Mesenchymal stem cell (in vitro differentiated cells and primary cell): ENCODE measurements around the gene TMPO.
"Not testable (repeated sequence)": the region's sequence is repeated elsewhere in the genome, so short reads cannot be mapped to it uniquely, and the experiment has no call there.

Source experiments
- DNase-seq: peaks from one replicate; pipeline ENCODE4 v3.0.0-alpha.2; 2013
- H2AFZ ChIP-seq: one replicate; pipeline ENCODE4 v1.6.1; 2013; ENCODE audit warnings: low read depth, mild to moderate bottlenecking, control low read depth, inconsistent platforms, low read length, moderate library complexity
- H2AK5ac ChIP-seq: 2 replicates; pipeline ENCODE4 v1.6.1; 2013; ENCODE audit warnings: low read length, moderate library complexity, mild to moderate bottlenecking, inconsistent platforms; ENCODE audit not compliant: severe bottlenecking
- H2BK120ac ChIP-seq: one replicate; pipeline ENCODE4 v1.6.1; 2013; ENCODE audit warnings: low read depth, mild to moderate bottlenecking, inconsistent platforms, low read length, moderate library complexity
- H2BK12ac ChIP-seq, 2 experiments: one replicate each; pipeline ENCODE4 v1.6.1; 2013; ENCODE audit warnings: inconsistent platforms in 2 of 2, low read length in 2 of 2, mild to moderate bottlenecking in 2 of 2, moderate library complexity in 2 of 2, control low read depth in 1 of 2
- H2BK15ac ChIP-seq: one replicate; pipeline ENCODE4 v1.6.1; 2013; ENCODE audit warnings: mild to moderate bottlenecking, low read depth, inconsistent platforms; ENCODE audit not compliant: poor library complexity, severe bottlenecking
- H2BK5ac ChIP-seq: 2 replicates; pipeline ENCODE4 v1.6.1; 2013; ENCODE audit warnings: low read depth, mild to moderate bottlenecking, low read length, control low read depth, inconsistent platforms; ENCODE audit not compliant: poor library complexity, severe bottlenecking
- H3K14ac ChIP-seq, 2 experiments: one replicate each; pipeline ENCODE4 v1.6.1; 2013; ENCODE audit warnings: inconsistent platforms in 2 of 2, low read length in 2 of 2, control low read depth in 1 of 2, mild to moderate bottlenecking in 1 of 2, moderate library complexity in 1 of 2
- H3K18ac ChIP-seq, 2 experiments: one replicate each; pipeline ENCODE4 v1.6.1; 2013; ENCODE audit warnings: inconsistent platforms in 2 of 2, low read length in 2 of 2, control low read depth in 1 of 2, low read depth in 1 of 2, mild to moderate bottlenecking in 1 of 2
- H3K23ac ChIP-seq, 2 experiments: one replicate each; pipeline ENCODE4 v1.6.1; 2013; ENCODE audit warnings: inconsistent platforms in 2 of 2, low read length in 2 of 2, mild to moderate bottlenecking in 2 of 2, moderate library complexity in 2 of 2, control low read depth in 1 of 2
- H3K27ac ChIP-seq: 2 replicates; pipeline ENCODE4 v1.5.1; 2013; ENCODE audit warnings: mild to moderate bottlenecking, moderate library complexity, low read length, control low read depth, inconsistent platforms; ENCODE audit not compliant: poor library complexity, severe bottlenecking
- H3K27me3 ChIP-seq, 2 experiments: 2 replicates each; pipeline versions ENCODE4 v1.6.1 to v1.7.0; 2013; ENCODE audit warnings: low read length in 2 of 2, mild to moderate bottlenecking in 2 of 2, moderate library complexity in 2 of 2, control low read depth in 1 of 2, inconsistent platforms in 1 of 2; ENCODE audit not compliant: control insufficient read depth in 1 of 2, insufficient read depth in 1 of 2
- H3K36me3 ChIP-seq, 2 experiments: 2 replicates each; pipeline versions ENCODE4 v1.6.1 to v1.7.0; 2013; ENCODE audit warnings: low read length in 2 of 2, control low read depth in 1 of 2, inconsistent platforms in 1 of 2, low read depth in 1 of 2, mild to moderate bottlenecking in 1 of 2; ENCODE audit not compliant: insufficient read depth in 2 of 2, control insufficient read depth in 1 of 2
- H3K4ac ChIP-seq, 2 experiments: one replicate each; pipeline ENCODE4 v1.6.1; 2013; ENCODE audit warnings: inconsistent platforms in 2 of 2, low read length in 2 of 2, mild to moderate bottlenecking in 2 of 2, moderate library complexity in 2 of 2, control low read depth in 1 of 2, low read depth in 1 of 2
- H3K4me1 ChIP-seq: 2 replicates; pipeline ENCODE4 v1.6.1; 2013; ENCODE audit warnings: low read depth, low read length, control low read depth; ENCODE audit not compliant: control insufficient read depth, insufficient read depth
- H3K4me2 ChIP-seq: 2 replicates; pipeline ENCODE4 v1.6.1; 2013; ENCODE audit warnings: low read length, mild to moderate bottlenecking, inconsistent platforms; ENCODE audit not compliant: poor library complexity, severe bottlenecking
- H3K4me3 ChIP-seq, 2 experiments: 2 replicates each; pipeline versions ENCODE4 v1.5.1 to v1.7.0; 2013; ENCODE audit warnings: low read length in 2 of 2, mild to moderate bottlenecking in 2 of 2, control low read depth in 1 of 2, low read depth in 1 of 2; ENCODE audit not compliant: insufficient read depth in 1 of 2
- H3K79me1 ChIP-seq: replicated peaks from 2 replicates; pipeline ENCODE4 v1.6.1; 2013; ENCODE audit warnings: mild to moderate bottlenecking, control low read depth, low read length, inconsistent platforms; ENCODE audit not compliant: poor library complexity, severe bottlenecking
- H3K9ac ChIP-seq: 2 replicates; pipeline ENCODE4 v1.7.0; 2013; ENCODE audit warnings: mild to moderate bottlenecking, low read length, moderate library complexity
- H3K9me3 ChIP-seq: 2 replicates; pipeline ENCODE4 v1.7.0; 2013; ENCODE audit warnings: mild to moderate bottlenecking, low read length; ENCODE audit not compliant: control insufficient read depth
- H4K8ac ChIP-seq: one replicate; pipeline ENCODE4 v1.6.1; 2013; ENCODE audit warnings: inconsistent platforms, mild to moderate bottlenecking, low read length, moderate library complexity
- H4K91ac ChIP-seq: one replicate; pipeline ENCODE4 v1.6.1; 2013; ENCODE audit warnings: mild to moderate bottlenecking, low read length, inconsistent platforms
- WGBS: methylation state at CpG from one replicate; pipeline ENCODE4 v1.1.7; 2013; ENCODE audit warnings: mixed read lengths; 5-methylcytosine and 5-hydroxymethylcytosine counted together
- small RNA-seq: library from polyadenylated mRNA; stranded (forward); fragments of <200 nt; extraction: miRNeasy Mini kit (QIAGEN cat#:217004); gene quantifications from one replicate; pipeline ENCODE3, GENCODE V24; 2013; ENCODE audit warnings: low read depth

Gene TMPO

GRCh38 chr12:98595243-98595988 lies 80.0 kb downstream of the TMPO start:
- peaks cover 4% of the 10 kb centered on the region for H3K4me1 ChIP-seq
- H3K36me3 ChIP-seq, result peaks cover 23 to 48% of the 10 kb centered on the region in 2 experiments
- peak overlapping the region; percentile 79 for H2BK5ac ChIP-seq
- H3K9me3 ChIP-seq, result no peaks in the 10 kb centered on the region
- H3K9ac ChIP-seq, result peak overlapping the region; percentile 99
- no peak overlapping the region for H2BK120ac ChIP-seq
- no peaks in the 10 kb centered on the region for H3K27me3 ChIP-seq
- peak overlapping the region; percentile 86 for H3K4me2 ChIP-seq
- peak overlapping the region; percentile 69 for H3K27ac ChIP-seq
- no peak overlapping the region for H3K4ac ChIP-seq
- H2BK12ac ChIP-seq, result no peak overlapping the region
- H3K14ac ChIP-seq, result no peak overlapping the region
- H4K8ac ChIP-seq, result no peak overlapping the region
- peak overlapping the region; percentile 42 to 94 for H3K4me3 ChIP-seq
- DNase-seq, result peak; percentile 78
- no peak overlapping the region for H3K23ac ChIP-seq
- H2AFZ ChIP-seq, result no peak overlapping the region
- H2BK15ac ChIP-seq, result no peak overlapping the region
- no peaks in the 10 kb centered on the region for H3K79me1 ChIP-seq
- no peak overlapping the region for H3K18ac ChIP-seq
- 88% methylated on average over 2 of the region's 3 CpGs for WGBS
- no peak overlapping the region for H2AK5ac ChIP-seq
- H4K91ac ChIP-seq, result no peak overlapping the region

GRCh38 chr12:98597313-98597712 lies 81.9 kb downstream of the TMPO start:
- not testable (repeated sequence) for H2BK15ac ChIP-seq, H3K4me1 ChIP-seq

More at GRCh38 chr12:98597313-98597712, 81.9 kb downstream of the TMPO start:
- not testable (repeated sequence) for H3K23ac ChIP-seq, H2AK5ac ChIP-seq, H4K91ac ChIP-seq, H2BK120ac ChIP-seq, DNase-seq, H3K27ac ChIP-seq, H3K14ac ChIP-seq, H3K4ac ChIP-seq, H2BK12ac ChIP-seq, H3K4me2 ChIP-seq, H3K9ac ChIP-seq, H3K27me3 ChIP-seq, H2BK5ac ChIP-seq, H4K8ac ChIP-seq, H3K9me3 ChIP-seq, H2AFZ ChIP-seq, H3K79me1 ChIP-seq, H3K18ac ChIP-seq, H3K4me3 ChIP-seq
- peaks cover 31 to 67% of the 10 kb centered on the region in 2 experiments for H3K36me3 ChIP-seq
- WGBS, result 96% methylated on average over 4 of the region's 5 CpGs

Small RNA genes lying within 50 kb of the gene (small RNA-seq; reads per million reads assigned to genes)
- gene SNORA53, result 4.3 reads per million, percentile 45 among the genes with 10 or more reads in this experiment
